Measurements from ENCODE around the gene BPNT1.
"Not testable (repeated sequence)": the region's sequence is repeated elsewhere in the genome, so short reads cannot be mapped to it uniquely, and the experiment has no call there.

The BPNT1 gene

GRCh38 chr1:220123889-220124288 is 34.3 kb upstream of the BPNT1 start:
- peak; percentile 43 for TF ChIP-seq CTCF (conservative IDR thresholded peaks at IDR 0.05; ENCODE audit: control insufficient read depth, insufficient read depth, low read depth, low read length)
- no peak overlapping the region for H3K4me3 ChIP-seq (ENCODE audit: control insufficient read depth, low read depth, low read length)
- peak; percentile 10 for DNase-seq (ENCODE audit: low read depth)

GRCh38 chr1:220123066-220123465 is 33.5 kb upstream of the BPNT1 start:
- DNase-seq (ENCODE audit: low read depth) = no peak
- no peak for TF ChIP-seq CTCF (conservative IDR thresholded peaks at IDR 0.05; ENCODE audit: control insufficient read depth, insufficient read depth, low read depth, low read length)
- H3K4me3 ChIP-seq (ENCODE audit: control insufficient read depth, low read depth, low read length) = no peak overlapping the region

GRCh38 chr1:220121791-220122530 is 32.4 kb upstream of the BPNT1 start:
- H3K4me3 ChIP-seq (ENCODE audit: control insufficient read depth, low read depth, low read length) = no peak overlapping the region
- no peak for TF ChIP-seq CTCF (conservative IDR thresholded peaks at IDR 0.05; ENCODE audit: control insufficient read depth, insufficient read depth, low read depth, low read length)
- no peak for DNase-seq (ENCODE audit: low read depth)

GRCh38 chr1:220119043-220119512 is 29.5 kb upstream of the BPNT1 start:
- DNase-seq (ENCODE audit: low read depth) = peak; percentile 8
- no peak overlapping the region for H3K4me3 ChIP-seq (ENCODE audit: control insufficient read depth, low read depth, low read length)
- TF ChIP-seq CTCF (conservative IDR thresholded peaks at IDR 0.05; ENCODE audit: control insufficient read depth, insufficient read depth, low read depth, low read length) = no peak

GRCh38 chr1:220113136-220113695 is 23.6 kb upstream of the BPNT1 start:
- peak; percentile 63 for DNase-seq (ENCODE audit: low read depth)

GRCh38 chr1:220112600-220112999 is 23.0 kb upstream of the BPNT1 start:
- not testable (repeated sequence) for H3K4me3 ChIP-seq (ENCODE audit: control insufficient read depth, low read depth, low read length); DNase-seq (ENCODE audit: low read depth)

More at GRCh38 chr1:220113136-220113695, 23.6 kb upstream of the BPNT1 start:
- no peak overlapping the region for H3K4me3 ChIP-seq (ENCODE audit: control insufficient read depth, low read depth, low read length)
- peak; percentile 64 for TF ChIP-seq CTCF (conservative IDR thresholded peaks at IDR 0.05; ENCODE audit: control insufficient read depth, insufficient read depth, low read depth, low read length)

- H3K4me3 ChIP-seq (ENCODE audit: control insufficient read depth, low read depth, low read length); DNase-seq (ENCODE audit: low read depth): not testable (repeated sequence)
Measured at GRCh38 chr1:220110473-220110872, 20.9 kb upstream of the BPNT1 start.
